ENCODE data around the gene TMEM164.
A peak's percentile ranks its signal among the peaks of the same experiment; 100 is the strongest.
"Not testable (repeated sequence)": the region's sequence is repeated elsewhere in the genome, so short reads cannot be mapped to it uniquely, and the experiment has no call there.

TMEM164 gene

DNA sequence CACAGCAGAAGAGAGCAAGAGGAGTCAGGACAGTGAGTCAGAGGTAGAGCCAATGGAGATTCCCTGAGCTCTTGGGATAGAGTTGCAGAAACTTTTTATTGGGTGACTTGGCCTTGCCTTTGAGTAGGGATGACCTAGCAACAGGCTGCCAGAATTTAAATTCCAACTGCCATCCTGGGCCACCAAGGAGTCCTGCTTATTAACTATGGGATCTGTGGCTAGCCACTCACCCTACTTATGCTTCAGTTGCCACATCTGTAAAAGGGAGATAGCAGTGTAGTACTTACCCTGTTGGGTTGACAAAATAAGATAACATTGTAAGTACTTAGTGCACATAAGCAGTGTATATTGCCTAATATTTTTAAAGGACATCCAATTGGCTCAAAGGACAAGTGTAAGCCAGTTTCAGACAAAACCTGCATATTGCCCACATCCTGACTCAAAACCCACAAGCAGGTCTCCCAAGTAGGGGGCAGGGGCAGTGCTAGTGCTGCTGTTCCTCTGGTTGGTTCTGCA lies 43.5 kb upstream of the TMEM164 start:
- H3K36me3 ChIP-seq (ENCODE audit: low read depth) = no peaks in the 10 kb centered on the region
- H3K9me3 ChIP-seq (ENCODE audit: severe bottlenecking) = no peaks in the 10 kb centered on the region
- TF ChIP-seq CTCF (IDR thresholded peaks at IDR 0.05; ENCODE audit: poor library complexity, severe bottlenecking) = no peak
- H3K27me3 ChIP-seq (ENCODE audit: insufficient read depth, poor library complexity, severe bottlenecking) = no peaks in the 10 kb centered on the region
- no peak overlapping the region for H3K4me3 ChIP-seq (ENCODE audit: severe bottlenecking)
- no peak for DNase-seq (ENCODE audit: low spot score)
- no peak overlapping the region for H3K27ac ChIP-seq (ENCODE audit: poor library complexity, severe bottlenecking)
- H3K4me1 ChIP-seq (ENCODE audit: insufficient read depth, poor library complexity, severe bottlenecking) = no peaks in the 10 kb centered on the region
- no peak for ATAC-seq (ENCODE audit: low read depth)

DNA sequence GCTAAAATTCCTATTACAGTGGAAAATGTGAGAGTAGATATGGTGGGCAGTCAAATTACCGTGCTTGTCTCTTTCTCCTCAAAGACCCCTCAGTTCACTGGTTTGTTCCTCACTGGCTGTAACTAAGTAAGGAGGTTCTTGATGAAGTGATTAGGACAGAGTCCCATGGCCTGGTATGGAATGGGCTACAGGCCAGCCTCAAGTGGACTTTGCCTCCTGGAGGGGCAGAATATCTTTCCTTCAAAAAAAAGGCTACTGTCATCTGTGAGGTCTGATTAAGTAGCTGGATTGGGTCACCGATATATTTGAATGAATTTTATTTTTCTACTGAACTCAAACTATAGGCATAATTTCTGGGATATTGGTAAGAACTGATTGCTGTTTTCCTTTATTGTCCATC lies 38.5 kb upstream of the TMEM164 start:
- no peak overlapping the region for H3K4me3 ChIP-seq (ENCODE audit: severe bottlenecking)
- H3K27me3 ChIP-seq (ENCODE audit: insufficient read depth, poor library complexity, severe bottlenecking) = no peaks in the 10 kb centered on the region
- DNase-seq (ENCODE audit: low spot score) (no peak), ATAC-seq (ENCODE audit: low read depth) (no peak)
- H3K9me3 ChIP-seq (ENCODE audit: severe bottlenecking) = no peaks in the 10 kb centered on the region
- no peaks in the 10 kb centered on the region for H3K4me1 ChIP-seq (ENCODE audit: insufficient read depth, poor library complexity, severe bottlenecking)
- no peaks in the 10 kb centered on the region for H3K36me3 ChIP-seq (ENCODE audit: low read depth)
- no peak for TF ChIP-seq CTCF (IDR thresholded peaks at IDR 0.05; ENCODE audit: poor library complexity, severe bottlenecking)
- H3K27ac ChIP-seq (ENCODE audit: poor library complexity, severe bottlenecking) = no peak overlapping the region

GRCh38 chrX:109966246-109966645 lies 36.7 kb upstream of the TMEM164 start:
- peak; percentile 17; the same call in 1 of the 3 replicates for ATAC-seq (ENCODE audit: low read depth)
- no peaks in the 10 kb centered on the region for H3K27me3 ChIP-seq (ENCODE audit: insufficient read depth, poor library complexity, severe bottlenecking)
- no peaks in the 10 kb centered on the region for H3K9me3 ChIP-seq (ENCODE audit: severe bottlenecking)
- H3K27ac ChIP-seq (ENCODE audit: poor library complexity, severe bottlenecking) = no peak overlapping the region
- H3K4me3 ChIP-seq (ENCODE audit: severe bottlenecking) = no peak overlapping the region
- no peaks in the 10 kb centered on the region for H3K36me3 ChIP-seq (ENCODE audit: low read depth)
- H3K4me1 ChIP-seq (ENCODE audit: insufficient read depth, poor library complexity, severe bottlenecking) = no peaks in the 10 kb centered on the region
- TF ChIP-seq CTCF (IDR thresholded peaks at IDR 0.05; ENCODE audit: poor library complexity, severe bottlenecking) = no peak
- DNase-seq (ENCODE audit: low spot score) = no peak

DNA sequence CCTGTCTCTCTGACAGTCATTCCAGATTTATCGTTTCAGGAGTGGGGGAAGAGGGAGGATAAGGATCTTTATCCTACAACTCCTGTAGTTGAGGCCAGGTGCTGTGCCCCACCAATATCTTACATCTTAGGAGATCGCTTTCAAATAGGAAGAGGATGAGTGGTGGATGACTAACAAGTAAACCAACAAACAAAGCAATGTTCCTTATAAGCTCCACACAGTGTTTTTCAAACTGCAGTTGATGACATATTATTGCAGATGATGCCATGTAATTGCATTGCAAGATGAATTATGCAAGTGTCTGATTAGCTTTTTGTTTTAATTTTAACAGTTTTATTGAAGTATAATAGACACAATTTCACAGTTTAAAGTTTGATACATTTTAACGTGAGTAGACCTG lies 35.8 kb upstream of the TMEM164 start:
- no peak for TF ChIP-seq CTCF (IDR thresholded peaks at IDR 0.05; ENCODE audit: poor library complexity, severe bottlenecking)
- no peak overlapping the region for H3K27ac ChIP-seq (ENCODE audit: poor library complexity, severe bottlenecking)
- H3K4me3 ChIP-seq (ENCODE audit: severe bottlenecking) = no peak overlapping the region
- DNase-seq (ENCODE audit: low spot score) (no peak), ATAC-seq (ENCODE audit: low read depth) (peak; percentile 46; the same call in 1 of the 3 replicates)
- H3K27me3 ChIP-seq (ENCODE audit: insufficient read depth, poor library complexity, severe bottlenecking) = no peaks in the 10 kb centered on the region
- H3K4me1 ChIP-seq (ENCODE audit: insufficient read depth, poor library complexity, severe bottlenecking) = no peaks in the 10 kb centered on the region
- no peaks in the 10 kb centered on the region for H3K36me3 ChIP-seq (ENCODE audit: low read depth)
- no peaks in the 10 kb centered on the region for H3K9me3 ChIP-seq (ENCODE audit: severe bottlenecking)

DNA sequence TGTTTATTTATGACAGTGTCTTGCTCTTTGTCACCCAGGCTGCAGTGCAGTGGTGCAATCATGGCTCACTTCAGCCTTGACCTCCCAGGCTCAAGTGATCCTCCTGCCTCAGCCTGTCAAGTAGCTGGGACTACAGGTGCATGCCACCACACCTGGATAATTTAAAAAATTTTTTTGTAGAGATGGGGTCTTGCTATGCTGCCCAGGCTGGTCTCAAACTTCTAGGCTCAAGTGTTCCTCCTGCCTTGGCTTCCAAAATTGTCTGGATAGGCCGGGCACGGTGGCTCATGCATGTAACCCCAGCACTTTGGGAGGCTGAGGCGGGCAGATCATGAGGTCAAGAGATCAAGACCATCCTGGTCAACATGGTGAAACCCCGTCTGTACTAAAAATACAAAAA lies 32.1 kb upstream of the TMEM164 start:
- DNase-seq (ENCODE audit: low spot score); ATAC-seq (ENCODE audit: low read depth); H3K36me3 ChIP-seq (ENCODE audit: low read depth); H3K9me3 ChIP-seq (ENCODE audit: severe bottlenecking); H3K27ac ChIP-seq (ENCODE audit: poor library complexity, severe bottlenecking); H3K27me3 ChIP-seq (ENCODE audit: insufficient read depth, poor library complexity, severe bottlenecking); H3K4me3 ChIP-seq (ENCODE audit: severe bottlenecking); H3K4me1 ChIP-seq (ENCODE audit: insufficient read depth, poor library complexity, severe bottlenecking): not testable (repeated sequence)

Data from RWPE2 (cell line).